Activated T-helper 17 cell treated with anti-CD3 and anti-CD28 coated beads, Interleukin-2, amount 50 U/mL, for 72 hours (primary cell): ENCODE data around the gene ZNF557. TPM values are rescaled to one million over a fixed set of nuclear protein-coding genes. Genes with fewer than 3 reads are reported as not detected.

ENCODE experiments used
- ATAC-seq: fragments of 150-1000 bp; cut with Tn5 transposase; replicated peaks from 2 replicates; pipeline ENCODE4 v1.10.0; 2021; ENCODE audit warnings: mild to moderate bottlenecking, moderate library complexity
- H3K27ac Mint-ChIP-seq: one replicate; pipeline ENCODE4 v1.8.0; 2022; ENCODE audit warnings: mixed read lengths
- H3K27me3 Mint-ChIP-seq: one replicate; pipeline ENCODE4 v1.8.0; 2022; ENCODE audit warnings: mixed read lengths
- H3K36me3 Mint-ChIP-seq: one replicate; pipeline ENCODE4 v1.8.0; 2022; ENCODE audit warnings: low read depth, mild to moderate bottlenecking, mixed read lengths
- H3K4me1 Mint-ChIP-seq: one replicate; pipeline ENCODE4 v1.8.0; 2022; ENCODE audit warnings: mixed read lengths
- H3K4me3 Mint-ChIP-seq: one replicate; pipeline ENCODE4 v1.8.0; 2022; ENCODE audit warnings: mild to moderate bottlenecking, mixed read lengths
- H3K9me3 Mint-ChIP-seq: one replicate; pipeline ENCODE4 v1.8.0; 2022; ENCODE audit warnings: mixed read lengths
- total RNA-seq, 2 donors: library from RNA; stranded (reverse); gene quantifications; one replicate each; pipeline ENCODE4 v1.2.3, GENCODE V29; 2022

The ZNF557 gene
- total RNA-seq, 2 donors from 2014 or later: 7.6 to 9.4 TPM

- Mint-ChIP-seq H3K36me3 (no peaks in the 10 kb centered on the region), H3K9me3 (peaks cover 11% of the 10 kb centered on the region)
- ATAC-seq: no peak
Observed at GRCh38 chr19:7101498-7102253, 32.2 kb downstream of the ZNF557 start.

GRCh38 chr19:7104747-7105447, 35.4 kb downstream of the ZNF557 start:
- Mint-ChIP-seq H3K4me3 (no peak overlapping the region), H3K27ac (no peak overlapping the region), H3K9me3 (no peaks in the 10 kb centered on the region), H3K36me3 (no peaks in the 10 kb centered on the region), H3K27me3 (no peaks in the 10 kb centered on the region), H3K4me1 (peaks cover 7% of the 10 kb centered on the region)
- peak; percentile 14 for ATAC-seq

More at GRCh38 chr19:7101498-7102253, 32.2 kb downstream of the ZNF557 start:
- Mint-ChIP-seq H3K27me3 (no peaks in the 10 kb centered on the region), H3K27ac (no peak overlapping the region), H3K4me3 (peak overlapping the region; percentile 27), H3K4me1 (peaks cover 7% of the 10 kb centered on the region)

- peaks cover 3% of the 10 kb centered on the region for H3K4me1 Mint-ChIP-seq
- no peaks in the 10 kb centered on the region for H3K36me3 Mint-ChIP-seq
- no peak for ATAC-seq
- H3K4me3 Mint-ChIP-seq: no peak overlapping the region
- no peak overlapping the region for H3K27ac Mint-ChIP-seq
- H3K9me3 Mint-ChIP-seq: no peaks in the 10 kb centered on the region
- H3K27me3 Mint-ChIP-seq: no peaks in the 10 kb centered on the region
Observed at GRCh38 chr19:7106711-7107657, 37.5 kb downstream of the ZNF557 start.

- H3K36me3 Mint-ChIP-seq: no peaks in the 10 kb centered on the region
- H3K4me3 Mint-ChIP-seq: no peak overlapping the region
- H3K27me3 Mint-ChIP-seq: peaks cover 5% of the 10 kb centered on the region
- no peak overlapping the region for H3K27ac Mint-ChIP-seq
- H3K4me1 Mint-ChIP-seq: no peaks in the 10 kb centered on the region
- no peaks in the 10 kb centered on the region for H3K9me3 Mint-ChIP-seq
- no peak for ATAC-seq
Observed at GRCh38 chr19:7109678-7110289, 40.3 kb downstream of the ZNF557 start.

- H3K4me3 Mint-ChIP-seq: no peak overlapping the region
- H3K36me3 Mint-ChIP-seq: no peaks in the 10 kb centered on the region
- no peak overlapping the region for H3K27ac Mint-ChIP-seq
- H3K4me1 Mint-ChIP-seq: no peaks in the 10 kb centered on the region
- ATAC-seq: no peak
- H3K9me3 Mint-ChIP-seq: no peaks in the 10 kb centered on the region
- H3K27me3 Mint-ChIP-seq: peaks cover 5% of the 10 kb centered on the region
Observed at GRCh38 chr19:7112675-7113074, 43.2 kb downstream of the ZNF557 start.

- H3K27ac Mint-ChIP-seq: no peak overlapping the region
- ATAC-seq: no peak
- H3K4me3 Mint-ChIP-seq: no peak overlapping the region
- no peaks in the 10 kb centered on the region for H3K4me1 Mint-ChIP-seq
- no peaks in the 10 kb centered on the region for H3K9me3 Mint-ChIP-seq
- peaks cover 5% of the 10 kb centered on the region for H3K27me3 Mint-ChIP-seq
- no peaks in the 10 kb centered on the region for H3K36me3 Mint-ChIP-seq
Observed at GRCh38 chr19:7113233-7113632, 43.7 kb downstream of the ZNF557 start.

GRCh38 chr19:7115721-7116120, 46.2 kb downstream of the ZNF557 start:
- Mint-ChIP-seq H3K4me3 (no peak overlapping the region), H3K36me3 (no peaks in the 10 kb centered on the region), H3K27me3 (peaks cover 5% of the 10 kb centered on the region), H3K4me1 (no peaks in the 10 kb centered on the region), H3K27ac (no peak overlapping the region), H3K9me3 (no peaks in the 10 kb centered on the region)
- no peak for ATAC-seq

GRCh38 chr19:7117248-7117647, 47.7 kb downstream of the ZNF557 start:
- H3K36me3 Mint-ChIP-seq: no peaks in the 10 kb centered on the region
- H3K27me3 Mint-ChIP-seq: peaks cover 5% of the 10 kb centered on the region
- no peak for ATAC-seq
- no peaks in the 10 kb centered on the region for H3K4me1 Mint-ChIP-seq
- no peak overlapping the region for H3K4me3 Mint-ChIP-seq
- H3K27ac Mint-ChIP-seq: no peak overlapping the region
- no peaks in the 10 kb centered on the region for H3K9me3 Mint-ChIP-seq

- Mint-ChIP-seq H3K4me1 (no peaks in the 10 kb centered on the region), H3K4me3 (no peak overlapping the region), H3K9me3 (no peaks in the 10 kb centered on the region), H3K27me3 (no peaks in the 10 kb centered on the region), H3K36me3 (peaks cover 2% of the 10 kb centered on the region), H3K27ac (no peak overlapping the region)
- no peak for ATAC-seq
Observed at GRCh38 chr19:7119582-7119981, 50.1 kb downstream of the ZNF557 start.

- ATAC-seq: no peak
- H3K4me1 Mint-ChIP-seq: no peaks in the 10 kb centered on the region
- H3K27ac Mint-ChIP-seq: no peak overlapping the region
- H3K36me3 Mint-ChIP-seq: peaks cover 6% of the 10 kb centered on the region
- H3K27me3 Mint-ChIP-seq: no peaks in the 10 kb centered on the region
- H3K4me3 Mint-ChIP-seq: no peak overlapping the region
- peaks cover 3% of the 10 kb centered on the region for H3K9me3 Mint-ChIP-seq
Observed at GRCh38 chr19:7120499-7120898, 51.0 kb downstream of the ZNF557 start.

- no peaks in the 10 kb centered on the region for H3K27me3 Mint-ChIP-seq
- H3K4me1 Mint-ChIP-seq: no peaks in the 10 kb centered on the region
- no peak overlapping the region for H3K4me3 Mint-ChIP-seq
- no peak for ATAC-seq
- H3K9me3 Mint-ChIP-seq: peaks cover 5% of the 10 kb centered on the region
- H3K27ac Mint-ChIP-seq: no peak overlapping the region
- H3K36me3 Mint-ChIP-seq: peaks cover 6% of the 10 kb centered on the region
Observed at GRCh38 chr19:7122701-7123100, 53.2 kb downstream of the ZNF557 start.

GRCh38 chr19:7124782-7125181, 55.3 kb downstream of the ZNF557 start:
- no peak overlapping the region for H3K27ac Mint-ChIP-seq
- no peak overlapping the region for H3K4me3 Mint-ChIP-seq
- peaks cover 6% of the 10 kb centered on the region for H3K36me3 Mint-ChIP-seq
- H3K27me3 Mint-ChIP-seq: no peaks in the 10 kb centered on the region
- H3K4me1 Mint-ChIP-seq: no peaks in the 10 kb centered on the region
- ATAC-seq: no peak
- peaks cover 5% of the 10 kb centered on the region for H3K9me3 Mint-ChIP-seq

- H3K27ac Mint-ChIP-seq: no peak overlapping the region
- no peak for ATAC-seq
- H3K27me3 Mint-ChIP-seq: no peaks in the 10 kb centered on the region
- H3K9me3 Mint-ChIP-seq: peaks cover 5% of the 10 kb centered on the region
- peaks cover 6% of the 10 kb centered on the region for H3K36me3 Mint-ChIP-seq
- H3K4me1 Mint-ChIP-seq: no peaks in the 10 kb centered on the region
- H3K4me3 Mint-ChIP-seq: no peak overlapping the region
Observed at GRCh38 chr19:7125221-7125620, 55.7 kb downstream of the ZNF557 start.

GRCh38 chr19:7126132-7126531, 56.6 kb downstream of the ZNF557 start:
- H3K27me3 Mint-ChIP-seq: no peaks in the 10 kb centered on the region
- H3K9me3 Mint-ChIP-seq: peaks cover 5% of the 10 kb centered on the region
- H3K4me3 Mint-ChIP-seq: no peak overlapping the region
- H3K27ac Mint-ChIP-seq: no peak overlapping the region
- peaks cover 6% of the 10 kb centered on the region for H3K36me3 Mint-ChIP-seq
- ATAC-seq: no peak
- no peaks in the 10 kb centered on the region for H3K4me1 Mint-ChIP-seq
